Left renal cortex interstitium (tissue), 4 donors: Measurements from ENCODE around the gene NPAS2. TPM values are rescaled to one million over a fixed set of nuclear protein-coding genes. Genes with fewer than 3 reads are reported as not detected.
A peak's percentile ranks its signal among the peaks of the same experiment; 100 is the strongest.

Source experiments
- DNase-seq, 4 donors: peaks; one replicate each; pipeline ENCODE4 v3.0.0-alpha.2; 2013; ENCODE audit warnings: low read depth in 4 of 4, low spot score in 2 of 4, missing footprints in 1 of 4
- polyA plus RNA-seq, 4 donors: library from polyadenylated mRNA; unstranded; fragments of 120-200 nt; gene quantifications; one replicate each; pipeline ENCODE4 v1.2.1, GENCODE V29; 2013; ENCODE audit not compliant: insufficient read length in 4 of 4

The NPAS2 gene
- 10 to 100 TPM in 3 of 4 donors, 1 to 10 TPM in 1; 8.6 to 21.0 (median 13.2) TPM for polyA plus RNA-seq

- DNase-seq, result no peak
Observed at GRCh38 chr2:100819370-100820272, at the start of gene NPAS2. NPAS2 (plus strand) TSS chr2:100820139; CDS start chr2:100904755, 84,616 bp downstream.

DNA sequence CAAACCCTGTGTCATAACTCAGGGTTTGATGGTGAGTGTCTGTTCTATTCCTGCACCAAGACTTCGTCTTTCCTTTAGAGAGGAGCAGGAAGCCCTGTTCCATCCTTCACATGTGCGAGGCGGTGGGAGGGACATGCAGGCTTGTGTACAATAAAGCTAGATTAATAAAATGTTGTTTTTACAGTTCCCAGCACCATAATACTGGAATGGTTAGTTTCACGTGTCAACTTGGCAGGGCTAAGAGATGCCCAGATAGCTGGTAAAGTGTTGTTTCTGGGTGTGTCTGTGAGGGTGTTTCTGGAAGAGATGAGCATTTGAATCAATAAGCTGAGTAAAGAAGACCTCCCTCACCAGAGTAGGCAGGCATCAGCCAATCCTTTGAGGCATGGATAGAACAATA is 48.8 kb upstream of the NPAS2 start:
- DNase-seq, result no peak

DNA sequence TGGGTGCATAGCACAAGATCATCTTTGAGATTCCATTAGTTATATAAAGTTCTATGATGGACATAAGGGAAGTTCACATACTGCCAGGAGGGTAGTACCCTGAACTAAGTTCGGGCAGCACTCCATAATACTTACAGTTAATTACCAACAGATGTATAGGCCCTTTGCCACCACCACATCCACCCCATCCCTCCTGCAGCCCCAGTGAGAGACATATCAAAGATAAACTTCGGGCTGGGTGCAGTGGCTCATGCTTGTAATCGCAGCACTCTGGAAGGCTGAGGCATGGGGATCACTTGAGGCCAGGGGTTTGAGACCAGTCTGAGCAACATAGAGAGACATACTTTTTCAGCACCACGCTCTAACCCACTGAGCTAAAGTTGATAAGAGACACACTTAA is 46.4 kb upstream of the NPAS2 start:
- DNase-seq, result no peak

DNA sequence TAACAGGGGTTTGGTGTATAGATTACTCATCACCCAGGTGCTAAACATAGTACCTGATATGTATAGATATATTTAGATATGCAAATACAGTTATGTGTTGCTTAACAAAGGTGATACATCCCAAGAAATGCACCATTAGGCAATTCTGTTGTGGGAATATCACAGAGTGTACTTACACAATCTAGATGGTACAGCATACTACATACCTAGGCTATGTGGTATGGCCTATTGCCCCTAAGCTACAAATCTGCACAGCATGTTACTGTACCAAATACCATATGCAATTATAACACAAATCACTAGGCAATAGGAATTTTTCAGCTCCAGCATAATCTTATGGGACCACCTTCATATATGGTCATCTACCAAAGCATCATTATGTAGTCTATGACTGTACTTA is 43.5 kb upstream of the NPAS2 start:
- no peak for DNase-seq

DNA sequence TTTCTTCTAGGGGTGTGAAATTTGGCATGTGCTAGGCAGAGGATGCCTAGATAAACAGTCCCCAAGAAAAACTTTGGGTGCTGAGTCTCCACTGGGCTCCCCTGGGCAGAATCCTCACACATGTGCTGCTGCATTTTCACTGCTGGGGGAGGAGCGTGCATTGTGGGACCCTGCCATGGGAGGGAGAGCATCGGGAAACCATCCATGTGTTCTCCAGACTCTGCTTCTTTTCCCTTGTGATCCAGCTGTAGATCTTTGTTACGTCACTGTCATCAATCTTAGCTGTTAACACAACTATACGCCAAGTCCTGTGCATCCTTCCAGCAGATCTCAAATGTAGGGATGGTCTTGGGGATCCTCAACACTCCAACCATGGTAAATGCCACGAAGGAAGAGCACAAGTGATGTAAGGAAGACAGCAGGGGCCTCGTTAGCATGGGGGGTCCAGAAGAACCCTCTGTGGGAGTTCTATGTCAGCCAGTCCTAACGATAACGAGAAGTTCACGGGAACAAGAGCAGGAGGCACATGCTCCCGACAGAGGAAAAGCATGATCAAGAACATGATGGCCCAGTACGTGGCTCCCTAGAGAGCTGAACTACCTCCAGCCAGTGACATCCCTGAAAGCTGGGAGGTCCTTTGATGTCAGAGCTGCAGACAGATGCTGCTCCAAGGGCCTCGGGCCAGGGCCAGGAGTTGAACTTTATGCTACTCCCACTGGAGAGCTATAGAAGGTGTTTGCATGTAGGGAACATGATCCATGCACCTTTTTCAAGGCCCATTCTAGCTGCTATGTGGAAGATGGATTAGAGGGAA is 41.1 kb upstream of the NPAS2 start:
- no peak for DNase-seq

GRCh38 chr2:100779908-100780202 is 40.1 kb upstream of the NPAS2 start:
- DNase-seq, result no peak

GRCh38 chr2:100780203-100781008 is 39.5 kb upstream of the NPAS2 start:
- peak in 2 of 4 donors; percentile 16 to 27 for DNase-seq

- DNase-seq, result no peak
Observed at GRCh38 chr2:100781009-100781325, 39.0 kb upstream of the NPAS2 start.

DNA sequence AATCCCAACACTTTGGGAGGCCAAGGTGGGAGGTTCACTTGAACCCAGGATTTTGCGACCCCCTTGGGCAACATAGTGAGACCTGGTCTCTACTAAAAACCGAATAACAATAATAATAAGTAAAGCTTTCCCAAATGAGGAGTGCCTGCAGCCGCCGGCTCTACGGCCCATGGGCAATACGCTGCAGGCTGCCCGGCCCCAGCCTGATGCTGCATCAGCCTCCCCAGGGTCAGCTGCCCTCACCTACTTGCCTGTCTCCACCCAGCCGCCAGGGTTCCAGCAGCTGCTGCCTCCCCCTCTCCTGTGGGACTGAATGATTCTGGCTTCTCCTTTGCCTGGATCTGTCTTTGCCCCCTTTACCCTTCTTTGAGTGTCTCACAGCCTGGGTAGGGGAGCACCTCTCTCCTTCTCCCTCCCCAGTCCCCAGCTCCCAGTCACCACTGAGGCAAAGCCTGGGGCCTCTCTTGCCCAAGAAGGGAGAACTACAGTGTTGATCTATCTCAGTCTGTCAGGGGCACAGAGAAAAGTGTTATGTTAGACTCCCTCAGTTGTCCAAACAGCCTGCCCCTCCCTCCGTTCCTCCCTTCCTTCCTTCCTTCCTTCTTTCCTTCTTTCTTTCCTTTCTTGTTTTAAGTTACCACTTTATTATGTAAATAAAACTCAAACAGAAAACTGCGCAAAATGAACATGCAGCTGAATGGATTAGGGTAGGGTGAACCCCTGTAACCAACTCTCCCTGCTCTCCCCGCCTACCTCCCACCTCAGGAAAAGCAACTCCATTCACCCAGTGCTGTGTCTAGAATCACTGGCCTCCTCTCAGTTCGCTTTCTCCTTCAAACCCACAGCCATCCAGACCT is 38.2 kb upstream of the NPAS2 start:
- DNase-seq, result no peak

GRCh38 chr2:100782380-100782878 is 37.5 kb upstream of the NPAS2 start:
- no peak for DNase-seq

DNA sequence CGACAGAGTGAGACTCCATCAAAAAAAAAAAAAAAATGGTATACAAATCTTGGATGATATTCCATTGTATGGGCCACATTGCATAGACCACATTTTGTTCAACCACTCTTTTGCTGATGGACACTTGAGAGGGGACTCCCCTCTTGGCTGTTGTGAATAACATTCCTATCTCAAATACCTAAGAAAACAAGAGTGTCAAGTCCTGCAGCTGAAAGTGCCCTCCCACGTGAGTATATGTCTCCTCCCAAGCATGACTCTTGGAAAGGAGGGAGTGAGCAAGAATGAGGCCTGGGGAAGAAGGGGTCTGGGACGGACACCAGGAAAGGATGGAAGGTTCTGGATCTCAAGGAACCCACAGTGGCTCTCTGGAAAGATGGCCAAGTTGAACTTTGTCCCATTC is 36.0 kb upstream of the NPAS2 start:
- peak in 2 of 4 donors; percentile 34 to 39 for DNase-seq

DNA sequence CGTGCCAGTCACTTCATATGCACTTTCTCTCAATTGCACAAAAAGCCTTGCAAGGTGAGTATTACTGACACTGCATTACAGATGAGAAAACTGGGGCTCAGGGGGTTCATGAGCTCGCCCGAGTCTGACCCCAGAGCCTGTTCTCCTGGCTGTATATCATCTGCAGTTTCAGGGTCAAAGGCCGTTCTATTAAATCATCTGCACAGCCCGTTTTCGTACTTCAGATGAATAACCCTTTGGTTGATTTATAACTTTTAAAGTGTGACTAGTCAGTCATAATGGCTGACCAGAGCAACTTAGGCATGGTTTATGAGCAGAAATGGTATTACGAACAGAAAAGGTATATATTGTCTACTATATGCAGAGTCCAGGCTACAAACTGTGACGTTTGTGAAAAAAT is 35.3 kb upstream of the NPAS2 start:
- DNase-seq, result no peak

GRCh38 chr2:100785626-100786296 is 34.2 kb upstream of the NPAS2 start:
- no peak for DNase-seq

DNA sequence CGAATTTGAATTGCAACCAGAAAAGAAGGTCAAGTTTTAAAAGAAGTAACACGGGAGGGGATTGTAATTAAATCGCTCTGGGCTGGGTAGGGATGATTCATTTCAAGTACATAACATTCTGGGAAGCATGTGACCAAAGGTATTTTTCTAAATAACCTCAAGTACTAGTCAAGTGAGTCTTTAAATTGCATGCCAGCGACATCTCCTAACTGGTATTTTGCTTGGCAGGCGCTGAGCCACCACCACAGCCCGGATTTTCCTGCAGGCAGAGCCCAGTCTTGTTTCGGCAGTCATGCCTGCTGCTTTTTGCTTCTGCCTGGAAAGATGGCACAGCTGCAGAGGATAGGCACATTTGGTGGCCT is 33.7 kb upstream of the NPAS2 start:
- DNase-seq, result no peak

DNA sequence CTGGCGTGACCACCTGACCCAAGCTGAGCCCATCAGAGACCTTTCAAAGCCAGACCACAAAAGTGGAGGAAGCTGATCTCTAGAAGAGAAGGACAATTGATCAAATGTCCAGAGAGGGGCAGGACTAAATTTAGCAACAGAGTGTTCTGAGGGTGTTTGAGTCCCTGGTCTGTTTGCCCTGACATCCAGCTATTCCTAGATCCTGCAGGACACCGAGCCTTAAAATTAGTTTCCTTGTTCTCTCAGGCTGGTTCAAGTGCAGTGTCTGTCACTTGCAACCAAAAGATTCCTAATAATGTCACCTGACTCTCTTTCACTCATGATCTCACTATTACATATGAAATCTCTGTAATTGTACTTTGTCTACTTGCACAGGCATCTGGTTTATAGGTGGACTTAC is 33.0 kb upstream of the NPAS2 start:
- no peak for DNase-seq

DNA sequence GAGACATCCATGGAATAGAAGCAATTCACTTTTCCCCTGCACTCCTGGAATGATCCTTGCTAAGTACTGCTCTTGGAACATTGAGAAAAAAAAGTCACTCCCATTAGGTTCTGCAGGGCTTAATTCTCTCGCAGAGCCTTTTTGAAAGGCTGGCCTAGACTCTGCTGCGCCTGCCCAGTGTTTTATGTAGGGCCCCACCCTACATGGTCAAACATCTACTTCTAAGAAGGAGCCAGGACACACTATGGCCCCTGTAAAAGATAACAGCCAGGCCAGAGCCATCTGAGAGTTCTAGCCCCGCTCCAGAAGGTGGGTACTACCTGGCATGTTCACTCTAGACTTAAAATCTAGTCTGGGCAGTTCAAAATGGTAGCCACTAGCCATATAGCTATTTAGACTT is 30.6 kb upstream of the NPAS2 start:
- DNase-seq, result no peak

DNA sequence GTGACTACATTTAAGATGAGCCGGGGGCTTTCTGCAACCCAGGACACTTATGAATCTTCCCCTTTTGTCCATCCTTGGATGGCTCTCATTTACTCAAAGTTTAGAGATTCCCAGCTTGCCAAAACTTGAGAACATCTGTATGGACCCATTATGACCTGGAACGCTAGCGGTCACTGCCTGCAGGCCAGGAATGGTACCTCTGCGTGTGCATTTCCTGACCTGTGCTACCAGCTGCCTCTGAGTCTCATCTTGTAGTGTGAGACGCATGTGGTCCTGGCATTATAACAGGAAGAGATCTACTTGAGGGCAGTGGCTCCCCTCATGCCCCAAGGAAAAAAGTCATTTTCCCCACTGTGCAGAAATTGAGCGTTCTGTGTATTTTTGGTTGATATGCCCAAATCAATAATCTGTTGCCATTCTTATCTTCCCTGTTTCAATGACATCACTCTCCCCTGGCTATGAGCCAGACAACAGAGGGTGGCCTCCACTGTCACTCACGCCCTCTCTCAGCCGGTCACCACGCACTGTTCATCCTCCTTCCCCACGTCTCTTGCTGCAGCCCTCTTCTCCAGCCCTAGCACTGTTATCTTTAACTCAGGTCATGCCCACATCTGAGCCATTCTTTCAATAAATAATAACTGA is 28.5 kb upstream of the NPAS2 start:
- no peak for DNase-seq

- no peak for DNase-seq
Observed at GRCh38 chr2:100791936-100792308, 28.0 kb upstream of the NPAS2 start.

- DNase-seq, result no peak
Observed at GRCh38 chr2:100793220-100793619, 26.7 kb upstream of the NPAS2 start.
